HG03520 (cell line): ENCODE results near the gene TSC22D1.

Experiments
- ATAC-seq: cut with Tn5 transposase; IDR thresholded peaks from one replicate; pipeline ENCODE4 v1.9.1; 2021; ENCODE audit warnings: mild to moderate bottlenecking, moderate library complexity; ENCODE audit not compliant: unreplicated experiment

TSC22D1 gene

DNA sequence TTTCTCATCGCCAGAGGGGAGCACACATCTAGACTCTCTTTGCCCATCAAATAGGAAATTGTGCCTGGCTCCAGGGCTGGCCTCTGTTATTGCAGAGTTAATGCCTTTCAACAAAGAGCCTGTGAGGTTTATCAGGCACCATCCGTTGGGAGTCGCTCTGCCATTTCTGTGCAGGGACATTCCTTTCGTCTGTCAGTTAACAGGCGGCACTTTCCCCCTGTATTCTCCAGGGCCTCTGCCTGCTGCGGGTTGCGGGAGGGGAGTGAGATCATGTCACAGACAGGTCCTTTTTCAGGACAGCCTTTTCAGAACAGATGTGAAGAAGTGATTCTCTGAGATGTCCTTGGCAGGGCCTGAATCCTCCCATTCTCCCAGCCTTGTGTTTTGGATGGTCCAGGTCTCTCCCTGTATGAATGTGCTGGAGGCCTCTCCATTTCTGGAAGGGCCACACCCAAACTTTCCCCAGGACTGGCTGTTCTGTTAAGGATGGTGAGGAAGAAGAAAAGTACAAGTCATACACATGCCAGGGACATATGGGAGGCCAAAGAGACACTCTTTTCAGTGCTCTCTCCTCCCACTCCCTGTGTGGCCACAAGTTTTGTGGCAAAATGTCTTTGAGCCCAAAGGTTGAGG, 187.6 kb downstream of the TSC22D1 start:
- ATAC-seq: no peak

- ATAC-seq: no peak
Measured at GRCh38 chr13:44386913-44387556, 189.1 kb downstream of the TSC22D1 start.

GRCh38 chr13:44385847-44386246, 190.3 kb downstream of the TSC22D1 start:
- no peak for ATAC-seq

GRCh38 chr13:44385401-44385800, 190.7 kb downstream of the TSC22D1 start:
- no peak for ATAC-seq

- ATAC-seq: no peak
Measured at GRCh38 chr13:44384778-44385177, 191.4 kb downstream of the TSC22D1 start.

DNA sequence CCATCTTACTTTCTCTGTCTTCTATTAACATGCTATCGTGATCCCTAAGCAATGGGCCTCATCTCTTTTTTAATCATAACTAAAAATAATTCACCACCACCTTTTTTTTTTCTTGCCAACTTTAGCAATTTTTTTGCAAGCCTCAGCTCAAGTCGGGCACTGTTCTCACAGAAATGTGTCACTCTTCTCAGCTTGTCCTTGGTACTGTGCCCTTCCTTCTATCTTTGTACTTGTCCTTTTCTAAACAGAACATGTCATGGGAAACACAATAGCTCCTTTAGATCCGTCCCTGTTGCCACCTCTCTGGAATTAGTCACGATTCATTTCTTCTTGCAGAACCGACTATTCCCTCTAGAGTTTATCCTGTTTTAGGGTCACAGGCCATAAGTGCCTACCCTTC, 192.2 kb downstream of the TSC22D1 start:
- no peak for ATAC-seq

DNA sequence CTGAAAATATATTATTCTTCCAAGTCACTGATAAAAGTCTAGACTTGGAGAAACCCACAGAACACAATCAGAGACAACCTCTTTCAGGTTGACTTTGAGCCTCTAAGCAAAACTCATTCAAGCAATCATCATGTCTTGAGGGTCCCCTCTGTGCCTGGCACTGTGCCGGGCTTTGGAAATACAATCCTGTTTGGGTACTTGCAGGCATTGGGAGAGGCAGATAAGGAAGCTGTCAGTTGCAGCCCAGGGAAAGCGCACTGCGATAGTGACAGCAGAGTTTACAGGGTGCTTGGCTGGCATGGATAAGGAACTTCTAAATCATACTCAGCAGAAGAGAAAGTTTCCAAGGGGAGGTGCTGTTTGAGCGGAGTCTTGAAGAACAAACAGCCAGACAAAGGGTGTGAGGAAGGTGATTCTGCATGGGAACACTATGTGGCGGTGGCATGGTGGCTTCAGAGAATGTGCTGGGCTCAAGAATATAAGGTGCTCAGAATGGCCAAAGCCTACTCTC, 193.4 kb downstream of the TSC22D1 start:
- no peak for ATAC-seq
